ENCODE results near the gene BTBD6. TPM values are rescaled to one million over a fixed set of nuclear protein-coding genes. Genes with fewer than 3 reads are reported as not detected.

BTBD6 gene
- total RNA-seq, 1 donor from 2014 or later, result 38.8 TPM

DNA sequence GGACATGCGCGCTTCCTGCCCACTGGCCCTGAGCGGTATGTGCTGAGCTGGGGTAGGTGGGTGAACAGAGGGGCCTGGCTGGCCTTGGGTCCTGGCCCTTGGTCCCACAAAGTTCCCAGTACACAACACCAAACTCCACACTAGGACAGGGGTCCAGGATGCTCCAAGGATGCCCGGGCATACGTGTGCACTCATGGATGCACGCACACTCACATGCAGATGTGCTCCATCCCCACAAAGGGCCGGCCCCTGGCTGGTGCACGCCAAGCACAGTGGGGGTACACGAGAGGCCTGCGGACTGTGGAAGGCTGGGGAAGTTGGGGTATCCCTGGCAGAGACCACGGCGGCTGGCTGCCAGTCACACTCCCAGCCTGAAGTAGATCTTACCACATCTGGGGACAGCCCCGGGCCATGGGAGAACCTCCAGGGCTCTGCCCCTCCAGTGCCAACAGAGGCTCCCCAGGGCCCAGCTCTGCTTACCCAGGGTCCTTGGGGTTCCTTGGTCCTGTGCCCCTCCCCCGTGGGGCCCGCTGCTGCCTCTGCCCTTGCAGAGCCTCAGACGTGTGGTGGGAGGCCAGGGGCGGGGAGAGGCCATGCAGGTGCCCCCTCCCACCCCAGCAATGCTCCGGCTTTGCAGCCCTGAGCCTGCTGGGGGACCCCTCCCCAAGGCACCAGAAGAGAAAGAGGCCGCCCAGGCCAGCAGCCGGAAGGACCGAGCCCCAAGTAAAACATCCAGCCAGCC, 43.2 kb upstream of the BTBD6 start:
- no peak overlapping the region for H3K27ac Mint-ChIP-seq
- H3K36me3 Mint-ChIP-seq, result no peaks in the 10 kb centered on the region
- DNase-seq (ENCODE audit: extremely low spot score, unreplicated experiment), result no peak
- no peaks in the 10 kb centered on the region for H3K27me3 Mint-ChIP-seq
- TF ChIP-seq, protein P1, sequence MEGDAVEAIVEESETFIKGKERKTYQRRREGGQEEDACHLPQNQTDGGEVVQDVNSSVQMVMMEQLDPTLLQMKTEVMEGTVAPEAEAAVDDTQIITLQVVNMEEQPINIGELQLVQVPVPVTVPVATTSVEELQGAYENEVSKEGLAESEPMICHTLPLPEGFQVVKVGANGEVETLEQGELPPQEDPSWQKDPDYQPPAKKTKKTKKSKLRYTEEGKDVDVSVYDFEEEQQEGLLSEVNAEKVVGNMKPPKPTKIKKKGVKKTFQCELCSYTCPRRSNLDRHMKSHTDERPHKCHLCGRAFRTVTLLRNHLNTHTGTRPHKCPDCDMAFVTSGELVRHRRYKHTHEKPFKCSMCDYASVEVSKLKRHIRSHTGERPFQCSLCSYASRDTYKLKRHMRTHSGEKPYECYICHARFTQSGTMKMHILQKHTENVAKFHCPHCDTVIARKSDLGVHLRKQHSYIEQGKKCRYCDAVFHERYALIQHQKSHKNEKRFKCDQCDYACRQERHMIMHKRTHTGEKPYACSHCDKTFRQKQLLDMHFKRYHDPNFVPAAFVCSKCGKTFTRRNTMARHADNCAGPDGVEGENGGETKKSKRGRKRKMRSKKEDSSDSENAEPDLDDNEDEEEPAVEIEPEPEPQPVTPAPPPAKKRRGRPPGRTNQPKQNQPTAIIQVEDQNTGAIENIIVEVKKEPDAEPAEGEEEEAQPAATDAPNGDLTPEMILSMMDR (conservative IDR thresholded peaks at IDR 0.05), result no peak
- no peaks in the 10 kb centered on the region for H3K9me3 Mint-ChIP-seq
- no peak overlapping the region for H3K4me3 Mint-ChIP-seq
- no peaks in the 10 kb centered on the region for H3K4me1 Mint-ChIP-seq (ENCODE audit: unreplicated experiment)

DNA sequence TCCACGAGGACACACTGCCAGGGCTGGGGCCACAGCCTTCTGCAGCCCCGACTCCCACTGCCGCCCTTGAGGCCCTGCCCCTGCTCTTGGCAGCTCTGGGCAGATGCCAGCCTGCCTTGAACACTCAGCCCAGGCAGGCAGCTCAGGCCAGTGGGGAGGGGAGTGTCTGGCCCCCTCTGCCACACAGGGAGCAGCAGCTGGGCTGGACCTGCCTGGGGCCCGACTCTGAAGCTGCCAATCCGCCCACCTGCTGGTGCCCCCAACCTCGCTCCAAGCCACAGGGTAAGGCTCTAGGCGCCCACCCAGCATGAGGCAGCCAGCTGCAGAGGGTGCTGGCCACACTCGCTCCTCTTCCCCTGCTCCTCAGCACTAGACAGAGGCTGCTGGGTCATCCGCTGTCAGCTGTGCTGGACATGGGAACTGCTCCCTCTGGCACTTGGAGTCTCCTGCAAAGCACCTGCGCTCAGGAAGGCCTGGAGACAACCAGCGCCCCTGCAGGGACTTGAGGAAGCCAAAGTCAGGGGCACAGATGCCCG, 42.6 kb upstream of the BTBD6 start:
- no peak overlapping the region for H3K27ac Mint-ChIP-seq
- H3K4me3 Mint-ChIP-seq, result no peak overlapping the region
- no peaks in the 10 kb centered on the region for H3K36me3 Mint-ChIP-seq
- H3K9me3 Mint-ChIP-seq, result no peaks in the 10 kb centered on the region
- H3K4me1 Mint-ChIP-seq (ENCODE audit: unreplicated experiment), result no peaks in the 10 kb centered on the region
- H3K27me3 Mint-ChIP-seq, result no peaks in the 10 kb centered on the region
- DNase-seq (ENCODE audit: extremely low spot score, unreplicated experiment), result no peak
- TF ChIP-seq, protein P1 (conservative IDR thresholded peaks at IDR 0.05), result no peak

DNA sequence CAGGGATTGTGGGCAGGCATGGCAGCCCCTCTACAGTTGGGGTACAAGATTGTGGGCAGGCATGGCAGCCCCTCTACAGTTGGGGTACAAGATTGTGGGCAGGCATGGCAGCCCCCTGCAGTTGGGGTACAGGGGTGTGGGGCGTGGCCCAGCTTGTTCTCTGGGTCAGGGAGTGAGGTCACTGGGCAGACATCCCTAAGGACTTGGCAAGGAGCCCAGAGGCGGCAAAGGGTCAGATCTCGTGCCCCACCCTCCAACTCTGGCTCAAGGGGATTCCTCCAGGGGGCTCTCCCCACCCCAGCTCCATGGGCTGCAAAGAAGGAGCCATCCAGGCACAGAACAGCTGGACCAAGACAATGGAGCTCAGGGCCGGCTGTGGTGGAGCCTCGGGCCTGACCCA, 41.5 kb upstream of the BTBD6 start:
- TF ChIP-seq, protein P1 (conservative IDR thresholded peaks at IDR 0.05), result no peak
- Mint-ChIP-seq H3K4me1 (ENCODE audit: unreplicated experiment) (no peaks in the 10 kb centered on the region), H3K36me3 (no peaks in the 10 kb centered on the region), H3K4me3 (no peak overlapping the region), H3K27me3 (no peaks in the 10 kb centered on the region), H3K27ac (no peak overlapping the region), H3K9me3 (no peaks in the 10 kb centered on the region)
- DNase-seq (ENCODE audit: extremely low spot score, unreplicated experiment), result no peak

DNA sequence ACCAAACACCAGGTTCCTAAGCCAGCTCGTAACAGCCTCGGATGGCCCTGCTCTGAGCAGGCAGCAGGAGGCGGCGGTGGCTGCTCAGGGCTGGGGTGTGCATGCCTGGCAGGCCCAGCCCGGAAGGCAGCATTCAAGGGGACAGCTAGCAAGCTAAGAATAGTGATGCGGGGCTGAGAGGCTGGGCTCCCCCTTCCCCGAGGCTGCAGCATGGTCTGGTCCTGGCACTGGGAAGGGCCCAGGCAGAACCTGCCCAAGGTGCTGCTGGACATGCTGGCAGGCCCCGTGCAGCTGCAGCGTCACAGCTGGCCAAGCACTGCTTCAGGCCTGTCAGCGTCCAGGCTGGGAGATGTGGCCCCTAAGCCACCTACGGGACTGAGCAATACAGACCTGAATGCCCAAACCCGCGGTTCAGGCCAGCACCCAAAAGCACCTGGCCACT, 40.9 kb upstream of the BTBD6 start:
- TF ChIP-seq, protein P1 (conservative IDR thresholded peaks at IDR 0.05), result no peak
- no peaks in the 10 kb centered on the region for H3K36me3 Mint-ChIP-seq
- no peak overlapping the region for H3K4me3 Mint-ChIP-seq
- H3K4me1 Mint-ChIP-seq (ENCODE audit: unreplicated experiment), result no peaks in the 10 kb centered on the region
- H3K9me3 Mint-ChIP-seq, result no peaks in the 10 kb centered on the region
- H3K27me3 Mint-ChIP-seq, result no peaks in the 10 kb centered on the region
- DNase-seq (ENCODE audit: extremely low spot score, unreplicated experiment), result no peak
- H3K27ac Mint-ChIP-seq, result no peak overlapping the region

DNA sequence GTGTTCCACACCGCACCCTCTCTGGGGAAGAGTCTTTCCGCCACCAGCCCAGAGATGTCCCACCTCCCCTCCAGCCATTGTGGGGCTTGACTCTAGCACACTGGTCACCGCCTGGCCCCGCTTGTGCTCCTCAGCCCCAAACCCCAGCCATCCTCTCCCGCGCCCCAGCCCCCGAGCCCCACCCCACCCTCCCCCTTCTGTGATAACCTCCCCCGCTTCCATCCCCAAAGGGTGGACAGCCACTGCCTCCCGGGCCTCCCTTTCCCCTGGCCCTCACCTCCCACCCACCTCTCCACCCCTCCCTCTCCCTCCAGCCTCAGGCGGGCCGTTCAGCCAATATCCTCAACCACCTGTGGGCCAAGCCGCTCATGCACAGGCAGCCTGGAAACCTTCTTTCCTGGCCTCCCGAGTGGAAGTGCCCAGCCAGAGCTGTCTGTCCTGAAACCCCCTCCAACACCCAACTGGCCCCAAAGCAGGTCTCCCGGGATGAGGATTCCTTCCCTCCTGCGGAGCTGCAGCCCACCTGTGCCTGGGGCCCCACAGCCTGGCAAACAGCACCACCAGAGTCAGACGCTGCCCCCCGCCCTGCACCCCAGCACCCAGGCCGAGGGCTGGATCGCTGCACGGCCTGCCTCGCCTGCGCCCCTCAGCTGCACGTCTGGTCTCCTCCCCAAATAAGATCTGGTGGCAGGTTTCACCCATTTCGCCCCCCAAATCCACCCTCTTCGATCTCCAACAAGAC, 40.2 kb upstream of the BTBD6 start:
- Mint-ChIP-seq H3K27ac (no peak overlapping the region), H3K36me3 (no peaks in the 10 kb centered on the region), H3K27me3 (no peaks in the 10 kb centered on the region), H3K4me1 (ENCODE audit: unreplicated experiment) (no peaks in the 10 kb centered on the region), H3K9me3 (no peaks in the 10 kb centered on the region), H3K4me3 (no peak overlapping the region)
- TF ChIP-seq, protein P1 (conservative IDR thresholded peaks at IDR 0.05), result no peak
- no peak for DNase-seq (ENCODE audit: extremely low spot score, unreplicated experiment)

All from type B pancreatic cell (in vitro differentiated cells).